ENCODE results near the gene ISLR. TPM values are rescaled to one million over a fixed set of nuclear protein-coding genes. Genes with fewer than 3 reads are reported as not detected.
A peak's percentile ranks its signal among the peaks of the same experiment; 100 is the strongest.

Gene ISLR
- total RNA-seq, 2 donors from 2014 or later = 10.5 to 15.8 TPM

DNA sequence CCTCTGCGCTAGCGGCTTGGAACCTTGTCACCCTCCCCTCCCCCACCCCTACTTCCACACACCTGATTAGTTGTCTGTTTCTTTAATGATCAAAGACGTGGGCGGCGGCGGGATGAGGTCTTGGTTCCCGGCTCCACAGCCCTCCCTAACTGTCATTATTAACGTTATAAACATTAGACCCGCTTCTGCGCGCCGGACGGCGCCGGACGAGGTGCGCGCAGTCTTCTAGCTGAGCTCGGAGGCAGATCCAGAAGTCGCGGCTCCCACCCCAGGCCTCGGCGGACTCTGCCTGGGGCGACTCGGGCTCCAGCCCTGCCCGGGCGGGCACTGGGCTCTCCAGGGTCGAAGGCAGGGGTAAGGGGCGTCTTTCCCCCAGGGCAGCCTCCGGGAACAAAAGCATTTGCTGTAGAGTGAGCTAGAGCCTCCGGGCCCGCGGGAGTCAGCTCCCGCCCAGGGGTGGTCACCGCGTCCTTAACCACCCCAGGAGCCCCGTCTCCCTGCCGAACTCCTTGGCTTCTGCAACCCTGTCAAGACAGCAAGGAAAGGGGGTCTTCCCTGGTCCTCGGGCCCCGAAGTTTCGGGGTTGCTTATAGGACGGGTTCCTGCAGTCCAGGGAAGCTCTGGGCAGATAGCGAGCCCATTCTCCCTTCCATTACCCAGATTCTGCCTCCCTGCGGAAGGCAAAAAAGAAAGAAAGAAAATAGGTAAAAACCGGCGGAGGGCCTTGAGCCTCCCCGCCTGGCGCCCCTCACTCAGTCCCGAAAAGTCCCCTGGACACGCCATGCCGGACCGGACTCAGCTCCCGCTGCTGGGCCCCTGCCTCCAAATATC lies 45.3 kb upstream of the ISLR start:
- ATAC-seq (peak; percentile 22), DNase-seq (no peak)
- intact Hi-C loops (cut with DNase I) = loop anchor here (5.0 kb wide), 1 partner anchor 179 kb away; no protein-coding TSS in a partner anchor

DNA sequence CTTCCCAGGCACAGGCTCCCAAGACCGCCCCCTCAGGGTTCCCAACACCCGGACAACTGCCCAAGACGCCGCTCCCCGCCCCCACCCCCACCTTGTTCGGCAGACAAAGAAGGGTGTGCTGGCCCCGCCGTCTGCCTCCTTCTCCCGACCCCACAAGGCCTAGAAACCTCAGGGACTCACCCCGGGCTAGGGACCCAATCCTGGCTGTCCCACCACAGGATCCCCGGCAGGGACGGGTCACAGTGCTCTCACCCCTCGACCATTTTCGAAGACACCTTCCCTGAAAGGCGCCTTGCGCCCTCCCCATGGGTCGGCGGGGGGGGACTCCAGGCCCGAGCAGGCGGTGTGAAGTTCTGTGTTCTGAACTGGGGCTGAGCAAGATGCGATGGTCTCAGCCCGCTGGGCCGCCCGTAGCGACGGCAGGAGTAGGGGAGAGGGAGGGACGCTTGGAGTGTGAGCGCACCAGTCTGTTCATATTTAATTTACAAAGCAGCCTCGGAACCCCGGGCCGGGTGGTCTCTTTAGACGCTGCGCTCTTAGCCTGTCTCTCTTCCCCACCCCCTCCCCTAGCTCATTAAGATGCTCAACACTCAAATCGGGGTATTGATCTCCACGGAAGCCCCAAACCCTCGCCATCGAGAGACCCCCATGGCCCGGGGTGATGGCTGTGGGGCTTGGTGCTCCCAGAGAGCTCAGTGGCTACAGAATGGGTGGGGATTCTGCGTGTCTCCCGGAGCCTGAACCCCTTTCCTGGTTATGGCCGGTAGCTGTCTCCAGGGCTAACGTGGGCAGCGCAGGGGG lies 44.5 kb upstream of the ISLR start:
- ATAC-seq (no peak), DNase-seq (no peak)
- Histone ChIP-seq H3K36me3 (replicated peaks in 1 of 2; ENCODE audit: insufficient read depth in 1 of 2, low read depth in 2 of 2) (no peaks in the 10 kb centered on the region), H3K27ac (no peak overlapping the region), H3K9me3 (no peaks in the 10 kb centered on the region), H3K27me3 (peaks cover 0 to 42% of the 10 kb centered on the region in 2 donors), H3K4me3 (no peak overlapping the region), H3K4me1 (peaks cover 23% of the 10 kb centered on the region)
- no peak for TF ChIP-seq POLR2A (IDR thresholded peaks at IDR 0.05)
- TF ChIP-seq, protein P1, sequence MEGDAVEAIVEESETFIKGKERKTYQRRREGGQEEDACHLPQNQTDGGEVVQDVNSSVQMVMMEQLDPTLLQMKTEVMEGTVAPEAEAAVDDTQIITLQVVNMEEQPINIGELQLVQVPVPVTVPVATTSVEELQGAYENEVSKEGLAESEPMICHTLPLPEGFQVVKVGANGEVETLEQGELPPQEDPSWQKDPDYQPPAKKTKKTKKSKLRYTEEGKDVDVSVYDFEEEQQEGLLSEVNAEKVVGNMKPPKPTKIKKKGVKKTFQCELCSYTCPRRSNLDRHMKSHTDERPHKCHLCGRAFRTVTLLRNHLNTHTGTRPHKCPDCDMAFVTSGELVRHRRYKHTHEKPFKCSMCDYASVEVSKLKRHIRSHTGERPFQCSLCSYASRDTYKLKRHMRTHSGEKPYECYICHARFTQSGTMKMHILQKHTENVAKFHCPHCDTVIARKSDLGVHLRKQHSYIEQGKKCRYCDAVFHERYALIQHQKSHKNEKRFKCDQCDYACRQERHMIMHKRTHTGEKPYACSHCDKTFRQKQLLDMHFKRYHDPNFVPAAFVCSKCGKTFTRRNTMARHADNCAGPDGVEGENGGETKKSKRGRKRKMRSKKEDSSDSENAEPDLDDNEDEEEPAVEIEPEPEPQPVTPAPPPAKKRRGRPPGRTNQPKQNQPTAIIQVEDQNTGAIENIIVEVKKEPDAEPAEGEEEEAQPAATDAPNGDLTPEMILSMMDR (IDR thresholded peaks at IDR 0.05) = no peak
- intact Hi-C loops (cut with DNase I) = loop anchor here (5.0 kb wide), 1 partner anchor 178 kb away; no protein-coding TSS in a partner anchor
- 4 to 5% methylated on average over 27 to 43 of the region's 43 CpGs for WGBS, 2 donors

More for the DNA sequence above, 45.3 kb upstream of the ISLR start:
- Histone ChIP-seq H3K27me3 (peaks cover 0 to 34% of the 10 kb centered on the region in 2 donors), H3K9me3 (no peaks in the 10 kb centered on the region), H3K4me3 (no peak overlapping the region), H3K27ac (no peak overlapping the region), H3K4me1 (peaks cover 21% of the 10 kb centered on the region), H3K36me3 (replicated peaks in 1 of 2; ENCODE audit: insufficient read depth in 1 of 2, low read depth in 2 of 2) (no peaks in the 10 kb centered on the region)
- WGBS, 2 donors = 4 to 21% methylated on average over 14 to 51 of the region's 53 CpGs
- TF ChIP-seq POLR2A (IDR thresholded peaks at IDR 0.05) = no peak
- TF ChIP-seq, protein P1 (IDR thresholded peaks at IDR 0.05) = no peak

DNA sequence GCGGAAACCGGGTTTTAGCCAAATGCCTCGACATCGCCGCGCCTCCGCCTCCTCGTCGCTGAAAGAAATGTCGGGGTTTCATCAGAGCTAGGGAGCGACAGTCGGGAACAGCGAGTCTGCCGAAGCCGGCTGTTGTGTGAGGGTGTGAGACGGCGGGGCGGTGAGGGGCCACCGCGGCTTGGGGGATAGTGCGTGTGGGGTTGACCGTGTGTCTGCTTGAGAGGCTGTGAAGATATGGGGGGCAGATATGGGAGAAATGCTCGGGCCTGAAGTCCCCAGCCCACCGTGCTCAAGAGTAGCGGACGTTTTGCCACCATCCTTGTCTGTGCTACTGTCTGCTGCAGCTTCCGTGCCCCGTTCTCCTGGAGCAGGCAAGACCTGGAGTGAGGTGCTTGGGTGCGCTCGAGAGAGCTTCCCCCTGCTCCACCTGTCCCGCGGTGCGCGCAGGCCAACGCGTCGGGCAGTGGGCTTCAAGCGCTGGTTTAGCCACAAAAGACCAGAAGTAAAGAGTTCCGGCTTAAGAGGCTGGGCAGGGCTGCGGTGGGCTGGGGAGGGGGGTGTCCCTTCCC lies 43.8 kb upstream of the ISLR start:
- ATAC-seq (no peak), DNase-seq (no peak)
- TF ChIP-seq, protein P1 (IDR thresholded peaks at IDR 0.05) = no peak
- TF ChIP-seq POLR2A (IDR thresholded peaks at IDR 0.05) = no peak

DNA sequence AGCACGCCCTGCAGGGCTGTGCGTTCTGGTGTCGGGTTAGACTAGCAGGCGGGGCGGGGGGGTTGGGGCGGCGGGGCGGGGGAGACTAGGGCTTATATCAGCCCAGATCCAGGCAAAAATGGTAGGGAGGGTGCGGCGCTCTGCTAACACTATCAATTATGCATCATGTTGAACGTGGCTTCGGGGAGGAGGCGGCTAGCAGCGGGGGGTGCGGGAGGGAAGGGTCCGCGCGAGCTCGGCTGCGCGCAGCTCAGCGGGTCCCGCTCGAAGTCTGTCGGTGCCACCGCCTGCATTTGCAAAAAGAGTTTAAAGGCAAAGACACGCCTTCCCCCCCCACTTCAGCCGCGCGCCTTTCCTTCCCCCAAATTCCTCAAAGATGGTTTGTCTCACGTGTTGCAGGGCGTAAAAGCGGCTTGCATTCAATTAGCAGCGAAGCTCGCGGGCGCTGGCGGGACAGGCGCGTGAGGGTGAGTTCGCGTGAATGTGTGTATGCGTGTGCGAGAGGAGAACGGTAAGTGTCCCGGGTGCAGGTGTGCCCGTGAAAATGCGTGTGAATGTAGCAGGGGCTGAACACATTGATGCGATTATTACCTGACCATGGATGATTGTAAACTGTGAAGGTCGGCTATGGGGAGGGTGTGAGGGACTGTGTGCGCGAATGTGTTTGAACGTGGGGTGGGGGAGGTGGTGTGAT lies 43.2 kb upstream of the ISLR start, which contains the start of gene ISLR2:
ISLR2 (plus strand) TSS at position 432 of the 694 bp plus-strand sequence. CDS start 2,169 bp downstream, outside the sequence.
- H3K4me3 ChIP-seq = no peak within 1 kb of the TSS
- 2 to 4% methylated on average over 43 to 53 of the region's 53 CpGs for WGBS, 2 donors
- ATAC-seq = no peak
- no peak within 1 kb of the TSS for H3K27ac ChIP-seq
- H3K4me1 ChIP-seq = peaks cover 36% of the 10 kb centered on the region
- intact Hi-C loops (cut with DNase I) = no loop called here
- no peaks in the 10 kb centered on the region for H3K9me3 ChIP-seq
- no peaks in the 10 kb centered on the region for H3K36me3 ChIP-seq (replicated peaks in 1 of 2; ENCODE audit: insufficient read depth in 1 of 2, low read depth in 2 of 2)
- DNase-seq = no peak
- H3K27me3 ChIP-seq = peaks cover 0 to 49% of the 10 kb centered on the region in 2 donors
- TF ChIP-seq, protein P1 (IDR thresholded peaks at IDR 0.05) = no peak
- no peak for TF ChIP-seq POLR2A (IDR thresholded peaks at IDR 0.05)

More for the DNA sequence above, 43.8 kb upstream of the ISLR start:
- Histone ChIP-seq H3K9me3 (no peaks in the 10 kb centered on the region), H3K27ac (no peak overlapping the region), H3K4me3 (no peak overlapping the region), H3K36me3 (replicated peaks in 1 of 2; ENCODE audit: insufficient read depth in 1 of 2, low read depth in 2 of 2) (no peaks in the 10 kb centered on the region), H3K27me3 (peaks cover 0 to 45% of the 10 kb centered on the region in 2 donors), H3K4me1 (peaks cover 30% of the 10 kb centered on the region)
- WGBS, 2 donors = 2% methylated on average over 40 of the region's 40 CpGs; no CpG with 5 or more reads in 1 of the 2 donors
- intact Hi-C loops (cut with DNase I) = loop anchor here (5.0 kb wide), 1 partner anchor 178 kb away; no protein-coding TSS in a partner anchor

Data from body of pancreas (tissue), 4 donors.